HG03108 (cell line): ENCODE data around the gene ZNF558.
"Not testable (repeated sequence)": the region's sequence is repeated elsewhere in the genome, so short reads cannot be mapped to it uniquely, and the experiment has no call there.

Experiments
- ATAC-seq: cut with Tn5 transposase; IDR thresholded peaks from one replicate; pipeline ENCODE4 v1.9.1; 2021; ENCODE audit warnings: moderate library complexity; ENCODE audit not compliant: unreplicated experiment

ZNF558 gene

GRCh38 chr19:8811315-8812172 lies 20.6 kb downstream of the ZNF558 start:
- no peak for ATAC-seq

- ATAC-seq, result no peak
Measured at GRCh38 chr19:8806661-8807060, 25.4 kb downstream of the ZNF558 start.

DNA sequence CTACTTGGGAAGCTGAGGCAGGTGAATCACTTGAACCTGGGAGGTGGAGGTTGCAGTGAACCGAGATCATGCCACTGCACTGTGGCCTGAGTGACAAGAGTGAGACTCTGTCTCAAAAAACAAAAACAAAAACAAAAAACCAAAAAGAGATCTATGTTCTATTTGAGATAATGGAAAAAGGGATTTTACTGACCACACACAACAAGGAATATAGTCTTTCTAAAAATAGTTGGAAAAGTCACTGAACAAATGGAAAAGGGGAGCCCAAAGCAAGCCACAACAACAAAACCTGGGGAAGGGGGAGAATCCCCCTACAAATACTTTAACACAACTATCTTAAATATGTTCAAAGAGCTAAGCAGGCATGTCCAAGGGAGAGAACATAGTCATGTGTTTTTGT lies 37.3 kb downstream of the ZNF558 start:
- no peak for ATAC-seq

DNA sequence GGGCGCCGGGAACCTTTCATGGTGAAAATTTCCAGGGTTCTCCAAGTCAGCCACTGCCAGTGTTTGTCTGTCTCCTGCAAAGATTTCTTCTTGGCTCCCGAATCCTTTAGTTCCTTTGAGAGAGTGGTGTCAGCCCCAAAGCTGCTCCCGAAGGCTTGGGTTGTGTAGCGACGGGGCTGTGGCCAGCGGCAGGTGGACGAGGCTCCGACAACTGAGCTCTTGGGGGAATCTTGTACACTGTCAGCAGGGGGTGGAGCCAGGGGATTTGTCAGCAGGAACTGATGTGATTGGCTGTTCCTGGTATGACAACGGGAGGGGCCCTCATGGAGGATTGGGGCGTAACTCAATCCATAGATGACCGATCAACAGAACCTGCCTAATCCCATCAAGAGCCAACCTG lies 58.5 kb downstream of the ZNF558 start:
- ATAC-seq, result not testable (repeated sequence)

- not testable (repeated sequence) for ATAC-seq
Measured at GRCh38 chr19:8769265-8769664, 62.8 kb downstream of the ZNF558 start.

DNA sequence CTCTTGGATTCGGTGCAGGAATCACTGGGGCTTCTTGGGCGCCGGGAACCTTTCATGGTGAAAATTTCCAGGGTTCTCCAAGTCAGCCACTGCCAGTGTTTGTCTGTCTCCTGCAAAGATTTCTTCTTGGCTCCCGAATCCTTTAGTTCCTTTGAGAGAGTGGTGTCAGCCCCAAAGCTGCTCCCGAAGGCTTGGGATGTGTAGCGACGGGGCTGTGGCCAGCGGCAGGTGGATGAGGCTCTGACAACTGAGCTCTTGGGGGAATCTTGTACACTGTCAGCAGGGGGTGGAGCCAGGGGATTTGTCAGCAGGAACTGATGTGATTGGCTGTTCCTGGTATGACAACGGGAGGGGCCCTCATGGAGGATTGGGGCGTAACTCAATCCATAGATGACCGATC lies 64.8 kb downstream of the ZNF558 start:
- not testable (repeated sequence) for ATAC-seq
